Psoas muscle (tissue), 8 donors: ENCODE data around the gene MPL. TPM values are rescaled to one million over a fixed set of nuclear protein-coding genes. Genes with fewer than 3 reads are reported as not detected.
A peak's percentile ranks its signal among the peaks of the same experiment; 100 is the strongest.

Experiments used
- ATAC-seq, 4 donors: fragments of 200-7000 bp; cut with Tn5 transposase; one replicate each; pipeline ENCODE4 v1.9.1; 2020; ENCODE audit warnings: moderate library complexity in 3 of 4, mild to moderate bottlenecking in 2 of 4
- DNase-seq, 2 donors: peaks; one replicate each; pipeline ENCODE4 v3.0.0-alpha.2; 2020
- H3K27ac ChIP-seq: fragments of 200-600 bp; one replicate; pipeline ENCODE4 v1.8.0; 2022
- H3K27me3 ChIP-seq, 3 donors: fragments of 200-600 bp in 1 of 3; one replicate each; pipeline versions ENCODE4 v1.6.1 to v1.8.0; 2013 to 2022; ENCODE audit warnings: low read length in 2 of 3, mild to moderate bottlenecking in 2 of 3, moderate library complexity in 1 of 3; ENCODE audit not compliant: insufficient read depth in 3 of 3
- H3K36me3 ChIP-seq, 2 donors: fragments of 200-600 bp in 1 of 2; one replicate each; pipeline versions ENCODE4 v1.6.1 to v1.8.0; 2013 to 2022; ENCODE audit warnings: low read depth in 1 of 2, mild to moderate bottlenecking in 1 of 2, moderate library complexity in 1 of 2; ENCODE audit not compliant: insufficient read depth in 1 of 2
- H3K4me1 ChIP-seq: fragments of 200-600 bp; one replicate; pipeline ENCODE4 v1.8.0; 2022
- H3K4me3 ChIP-seq: fragments of 200-600 bp; one replicate; pipeline ENCODE4 v1.8.0; 2022; ENCODE audit warnings: mild to moderate bottlenecking
- H3K9me3 ChIP-seq: fragments of 200-600 bp; one replicate; pipeline ENCODE4 v1.8.0; 2022
- CTCF ChIP-seq: fragments of 200-600 bp; IDR thresholded peaks from one replicate; pipeline ENCODE4 v1.8.0; 2022; ENCODE audit warnings: antibody characterized with exemption
- WGBS, 3 donors: extraction: QIAGEN DNeasy Blood & Tissue Kit; methylation state at CpG; one replicate each; pipeline versions ENCODE4 v1.1.6 to v1.1.7; 2013; 5-methylcytosine and 5-hydroxymethylcytosine counted together
- intact Hi-C, 2 donors: fragments of 100-400 bp; cut with DNase I; formaldehyde crosslinking; loops; one replicate each; pipeline versions ENCODE4 v1.11.0 to v1.14.2; 2022
- polyA plus RNA-seq, 3 donors: library from polyadenylated mRNA; stranded (reverse); fragments of 200-250 nt; gene quantifications; one replicate each; pipeline ENCODE4 v1.2.3, GENCODE V29; 2013
- total RNA-seq, 4 donors: library from RNA; stranded (reverse); fragmentation: NEBNext Ultra II Directional in 2 of 4; extraction: Animal tissue kit (Norgen Biotek cat#: 25700) in 2 of 4; gene quantifications; one replicate each; pipeline versions ENCODE4 v1.2.1 to v1.2.4, GENCODE V29; 2021 to 2023
- donor health status: healthy with polysubstance abuse.
- donor health status: DM: no; HTN: no; CAD: no; lungs with moderate emphysema.
- donor health status: Bipolar disorder and iron deficiency.
- donor health status: healthy.
- donor health status: DM: yes; HTN: yes; CAD: no.
- donor health status: DM: no; HTN: no; CAD: no.
- donor health status: DM: no; HTN: no; CAD: no.
- donor health status: DM: yes; HTN: yes; CAD: no.

Gene MPL
- total and polyA plus RNA-seq, 7 donors: 0.01 to 0.11 TPM; not detected in 5

- H3K36me3 ChIP-seq: no peaks in the 10 kb centered on the region
- intact Hi-C loops: no loop called here
- H3K9me3 ChIP-seq: no peaks in the 10 kb centered on the region
- H3K27ac ChIP-seq: no peak overlapping the region
- no peak overlapping the region for H3K4me3 ChIP-seq
- H3K27me3 ChIP-seq: no peaks in the 10 kb centered on the region
- peaks cover 4% of the 10 kb centered on the region for H3K4me1 ChIP-seq
- 41 to 54% (median 52%) methylated on average over 4 of the region's 4 CpGs for WGBS, 3 donors
- DNase-seq: no peak
- no peak for ATAC-seq
- TF ChIP-seq CTCF: no peak
Measured at GRCh38 chr1:43344267-43344850, 6.7 kb downstream of the MPL start.

GRCh38 chr1:43345120-43345519, 7.5 kb downstream of the MPL start:
- ATAC-seq (peak in 3 of 4 donors; percentile 39 to 65 (median 61)), DNase-seq (no peak)
- TF ChIP-seq CTCF: no peak
- no peak overlapping the region for H3K4me3 ChIP-seq
- no peaks in the 10 kb centered on the region for H3K9me3 ChIP-seq
- intact Hi-C loops: no loop called here
- H3K27me3 ChIP-seq: no peaks in the 10 kb centered on the region
- WGBS, 3 donors: 34 to 42% (median 40%) methylated on average over 2 to 3 of the region's 3 CpGs
- H3K4me1 ChIP-seq: peaks cover 4% of the 10 kb centered on the region
- H3K27ac ChIP-seq: peak overlapping the region; percentile 53
- no peaks in the 10 kb centered on the region for H3K36me3 ChIP-seq

- Histone ChIP-seq H3K36me3 (no peaks in the 10 kb centered on the region), H3K4me1 (peaks cover 4% of the 10 kb centered on the region), H3K9me3 (no peaks in the 10 kb centered on the region), H3K27me3 (no peaks in the 10 kb centered on the region), H3K27ac (no peak overlapping the region), H3K4me3 (no peak overlapping the region)
- TF ChIP-seq CTCF: no peak
- no peak for DNase-seq
- ATAC-seq: no peak
- intact Hi-C loops: no loop called here
- WGBS, 3 donors: 84 to 92% (median 85%) methylated on average over 5 of the region's 5 CpGs
Measured at GRCh38 chr1:43346636-43347035, 9.0 kb downstream of the MPL start.

GRCh38 chr1:43348343-43348808, 10.8 kb downstream of the MPL start:
- DNase-seq: no peak
- WGBS, 3 donors: 12 to 20% (median 12%) methylated on average over 21 to 22 of the region's 22 CpGs
- Histone ChIP-seq H3K9me3 (no peaks in the 10 kb centered on the region), H3K4me1 (peaks cover 4% of the 10 kb centered on the region), H3K4me3 (peak overlapping the region; percentile 82), H3K27me3 (no peaks in the 10 kb centered on the region), H3K27ac (peak overlapping the region; percentile 74), H3K36me3 (no peaks in the 10 kb centered on the region)
- intact Hi-C loops: no loop called here
- no peak for TF ChIP-seq CTCF
- ATAC-seq: peak; percentile 15 to 35 (median 28)
